Measurements from ENCODE around the gene AAR2. TPM values are rescaled to one million over a fixed set of nuclear protein-coding genes. Genes with fewer than 3 reads are reported as not detected.
A peak's percentile ranks its signal among the peaks of the same experiment; 100 is the strongest.

The AAR2 gene
- 57.0 and 61.5 TPM in 2 replicates for total RNA-seq (2014; rRNA removed; shearing (Covaris generic))

- DNase-seq (ENCODE audit: low spot score): peak; percentile 91
These were observed at the start of gene AAR2 for GRCh38 chr20:36235892-36236785. AAR2 (plus strand) TSS chr20:36236478; CDS start chr20:36239869, 3,391 bp downstream.

- DNase-seq (ENCODE audit: low spot score): no peak
These were observed 42.1 kb upstream of the AAR2 start for GRCh38 chr20:36193977-36194712.

- DNase-seq (ENCODE audit: low spot score): no peak
These were observed 39.6 kb upstream of the AAR2 start for GRCh38 chr20:36196676-36197075.

- no peak for DNase-seq (ENCODE audit: low spot score)
These were observed 39.0 kb upstream of the AAR2 start for GRCh38 chr20:36197271-36197670.

- peak; percentile 96 for DNase-seq (ENCODE audit: low spot score)
These were observed 36.7 kb upstream of the AAR2 start for GRCh38 chr20:36199345-36200257.

GRCh38 chr20:36200451-36200850, 35.8 kb upstream of the AAR2 start:
- DNase-seq (ENCODE audit: low spot score): no peak

GRCh38 chr20:36201198-36201597, 35.1 kb upstream of the AAR2 start:
- no peak for DNase-seq (ENCODE audit: low spot score)

- DNase-seq (ENCODE audit: low spot score): peak; percentile 79
These were observed 33.4 kb upstream of the AAR2 start for GRCh38 chr20:36202891-36203338.

- no peak for DNase-seq (ENCODE audit: low spot score)
These were observed 32.4 kb upstream of the AAR2 start for GRCh38 chr20:36203861-36204260.

- DNase-seq (ENCODE audit: low spot score): no peak
These were observed 31.3 kb upstream of the AAR2 start for GRCh38 chr20:36205026-36205425.

GRCh38 chr20:36206068-36206467, 30.2 kb upstream of the AAR2 start:
- no peak for DNase-seq (ENCODE audit: low spot score)

GRCh38 chr20:36206641-36207040, 29.6 kb upstream of the AAR2 start:
- DNase-seq (ENCODE audit: low spot score): no peak

- DNase-seq (ENCODE audit: low spot score): no peak
These were observed 28.7 kb upstream of the AAR2 start for GRCh38 chr20:36207602-36208001.

GRCh38 chr20:36208257-36208656, 28.0 kb upstream of the AAR2 start:
- DNase-seq (ENCODE audit: low spot score): no peak

- DNase-seq (ENCODE audit: low spot score): peak; percentile 23
These were observed 25.7 kb upstream of the AAR2 start for GRCh38 chr20:36210436-36211021.

- no peak for DNase-seq (ENCODE audit: low spot score)
These were observed 22.9 kb upstream of the AAR2 start for GRCh38 chr20:36213362-36213761.

GRCh38 chr20:36214684-36215256, 21.5 kb upstream of the AAR2 start:
- DNase-seq (ENCODE audit: low spot score): peak; percentile 47

GRCh38 chr20:36215778-36216177, 20.5 kb upstream of the AAR2 start:
- no peak for DNase-seq (ENCODE audit: low spot score)

GRCh38 chr20:36216314-36217025, 19.8 kb upstream of the AAR2 start:
- no peak for DNase-seq (ENCODE audit: low spot score)

GRCh38 chr20:36217226-36217625, 19.1 kb upstream of the AAR2 start:
- peak; percentile 75 for DNase-seq (ENCODE audit: low spot score)

All from HT-29 (cell line).